GM12878 (cell line): ENCODE measurements around the gene CDCA3. TPM values are rescaled to one million over a fixed set of nuclear protein-coding genes. Genes with fewer than 3 reads are reported as not detected.

Experiments
- BCL11A ChIP-seq: IDR thresholded peaks from 2 replicates; pipeline ENCODE4 v1.6.1; 2011; ENCODE audit warnings: low read depth, low read length
- CREM ChIP-seq: IDR thresholded peaks from 2 replicates; pipeline ENCODE4 v1.6.1; 2014; ENCODE audit warnings: antibody characterized with exemption, low read depth
- KDM1A ChIP-seq: fragments of 200-600 bp; sonication (generic); IDR thresholded peaks from 2 replicates; pipeline ENCODE4 v1.6.1; 2016; ENCODE audit warnings: borderline replicate concordance
- NKRF ChIP-seq: fragments of 450-650 bp; conservative IDR thresholded peaks from 2 replicates; pipeline ENCODE4 v1.6.1; 2017; ENCODE audit warnings: mild to moderate bottlenecking, moderate library complexity
- NR2C1 ChIP-seq: fragments of 450-650 bp; IDR thresholded peaks from 2 replicates; pipeline ENCODE4 v1.6.1; 2017; ENCODE audit warnings: antibody characterized with exemption, mild to moderate bottlenecking, moderate library complexity
- POLR2A ChIP-seq: IDR thresholded peaks from 2 replicates; pipeline ENCODE4 v1.6.1; 2011; ENCODE audit warnings: low read depth, mild to moderate bottlenecking, low read length
- ZBED1 ChIP-seq: IDR thresholded peaks from 2 replicates; pipeline ENCODE4 v1.6.1; 2016; ENCODE audit warnings: borderline replicate concordance
- ZNF384 ChIP-seq: IDR thresholded peaks from 2 replicates; pipeline ENCODE4 v1.6.1; 2012; ENCODE audit warnings: low read depth, mild to moderate bottlenecking, low read length, improper control_type of control experiment, borderline replicate concordance
- ZNF687 ChIP-seq: fragments of 450-650 bp; IDR thresholded peaks from 2 replicates; pipeline ENCODE4 v1.6.1; 2017; ENCODE audit warnings: mild to moderate bottlenecking, moderate library complexity
- polyA plus RNA-seq, 11 experiments: library from polyadenylated mRNA; depleted of rRNA in 4 of 11; unstranded in 6 of 11; stranded (reverse) in 5 of 11; fragments of >200 nt; fragmentation: Nextera tagmentation in 4 of 11; fragmentation: Illumina TruSeq in 1 of 11; extraction: Ambion mirVana in 4 of 11; extraction: Trizol in 1 of 11; gene quantifications; 1 replicate in 1 of 11; 2 replicates in 10 of 11; pipeline versions ENCODE4 v1.2.1 to v1.2.3, GENCODE V29; 2011 to 2016; ENCODE audit warnings: inconsistent platforms in 2 of 11, missing spikeins in 2 of 11, low read depth in 1 of 11
- total RNA-seq, 4 experiments: library from RNA; depleted of rRNA in 3 of 4; stranded (reverse); fragments of >200 nt in 3 of 4; fragmentation: Illumina TruSeq in 1 of 4; extraction: Trizol in 1 of 4; gene quantifications; 2 replicates each; pipeline versions ENCODE4 v1.2.1 to v1.2.3, GENCODE V29; 2013 to 2021
- TF ChIP-seq, protein P1 (sequence below): fragments of 150-350 bp; IDR thresholded peaks from 2 replicates; pipeline ENCODE4 v1.6.1; 2016; ENCODE audit warnings: low read depth, low read length

The CDCA3 gene
- total and polyA plus RNA-seq, 10 of the 15 experiments (the other 5 are each of a cell fraction or from before 2014, with no cell fraction given), result 34.5 to 148 (median 97.4) TPM

- TF ChIP-seq ZNF384 (no peak), ZNF687 (no peak), BCL11A (no peak), NKRF (no peak), NR2C1 (no peak), CREM (no peak), POLR2A (no peak), KDM1A (no peak), ZBED1 (no peak)
- TF ChIP-seq, protein P1, sequence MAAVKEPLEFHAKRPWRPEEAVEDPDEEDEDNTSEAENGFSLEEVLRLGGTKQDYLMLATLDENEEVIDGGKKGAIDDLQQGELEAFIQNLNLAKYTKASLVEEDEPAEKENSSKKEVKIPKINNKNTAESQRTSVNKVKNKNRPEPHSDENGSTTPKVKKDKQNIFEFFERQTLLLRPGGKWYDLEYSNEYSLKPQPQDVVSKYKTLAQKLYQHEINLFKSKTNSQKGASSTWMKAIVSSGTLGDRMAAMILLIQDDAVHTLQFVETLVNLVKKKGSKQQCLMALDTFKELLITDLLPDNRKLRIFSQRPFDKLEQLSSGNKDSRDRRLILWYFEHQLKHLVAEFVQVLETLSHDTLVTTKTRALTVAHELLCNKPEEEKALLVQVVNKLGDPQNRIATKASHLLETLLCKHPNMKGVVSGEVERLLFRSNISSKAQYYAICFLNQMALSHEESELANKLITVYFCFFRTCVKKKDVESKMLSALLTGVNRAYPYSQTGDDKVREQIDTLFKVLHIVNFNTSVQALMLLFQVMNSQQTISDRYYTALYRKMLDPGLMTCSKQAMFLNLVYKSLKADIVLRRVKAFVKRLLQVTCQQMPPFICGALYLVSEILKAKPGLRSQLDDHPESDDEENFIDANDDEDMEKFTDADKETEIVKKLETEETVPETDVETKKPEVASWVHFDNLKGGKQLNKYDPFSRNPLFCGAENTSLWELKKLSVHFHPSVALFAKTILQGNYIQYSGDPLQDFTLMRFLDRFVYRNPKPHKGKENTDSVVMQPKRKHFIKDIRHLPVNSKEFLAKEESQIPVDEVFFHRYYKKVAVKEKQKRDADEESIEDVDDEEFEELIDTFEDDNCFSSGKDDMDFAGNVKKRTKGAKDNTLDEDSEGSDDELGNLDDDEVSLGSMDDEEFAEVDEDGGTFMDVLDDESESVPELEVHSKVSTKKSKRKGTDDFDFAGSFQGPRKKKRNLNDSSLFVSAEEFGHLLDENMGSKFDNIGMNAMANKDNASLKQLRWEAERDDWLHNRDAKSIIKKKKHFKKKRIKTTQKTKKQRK, result no peak
These were observed 29.3 kb downstream of the CDCA3 start, which contains the start of gene GPR162 (continued) for GRCh38 chr12:6821591-6822425.
